Keratinocyte (primary cell): Measurements from ENCODE around the gene FOXF2. TPM values are rescaled to one million over a fixed set of nuclear protein-coding genes. Genes with fewer than 3 reads are reported as not detected.

Experiments used
- DNase-seq: peaks from one replicate; pipeline ENCODE4 v3.0.0-alpha.2; 2011; ENCODE audit warnings: low read depth, missing footprints, low spot score
- FAIRE-seq: peaks from 2 replicates; lab custom pipeline; 2011; peaks lifted over from hg19 to GRCh38; lab: Jason Lieb, UNC
- H2AFZ ChIP-seq: 2 replicates; pipeline ENCODE4 v1.6.0; 2012; ENCODE audit warnings: low read length, control low read depth, inconsistent platforms; ENCODE audit not compliant: control insufficient read depth
- H3K27ac ChIP-seq: 2 replicates; pipeline ENCODE4 v1.5.1; 2011; ENCODE audit warnings: low read length; ENCODE audit not compliant: control insufficient read depth, insufficient read depth
- H3K27me3 ChIP-seq: 3 replicates; pipeline ENCODE4 v1.6.0; 2011; ENCODE audit warnings: low read length; ENCODE audit not compliant: control insufficient read depth, insufficient read depth; ENCODE audit errors: extremely low read depth
- H3K36me3 ChIP-seq, 2 experiments: 2 replicates in 1 of 2; 3 replicates in 1 of 2; pipeline ENCODE4 v1.5.1; 2011; ENCODE audit warnings: low read length in 2 of 2, mild to moderate bottlenecking in 1 of 2; ENCODE audit not compliant: control insufficient read depth in 2 of 2, insufficient read depth in 2 of 2; ENCODE audit errors: extremely low read depth in 1 of 2
- H3K4me1 ChIP-seq: 3 replicates; pipeline ENCODE4 v1.5.1; 2011; ENCODE audit warnings: low read length; ENCODE audit not compliant: control insufficient read depth, insufficient read depth; ENCODE audit errors: extremely low read depth
- H3K4me2 ChIP-seq: 3 replicates; pipeline ENCODE4 v1.6.0; 2011; ENCODE audit warnings: low read depth, low read length; ENCODE audit not compliant: control insufficient read depth, insufficient read depth; ENCODE audit errors: extremely low read depth
- H3K4me3 ChIP-seq, 3 experiments: fragments of 200-600 bp in 1 of 3; sonication (generic) in 1 of 3; 2 replicates in 2 of 3; 3 replicates in 1 of 3; pipeline ENCODE4 v1.5.1; 2011 to 2016; ENCODE audit warnings: low read length in 3 of 3, mild to moderate bottlenecking in 3 of 3, control low read depth in 2 of 3, inconsistent platforms in 1 of 3, low read depth in 1 of 3, mixed read lengths in 1 of 3, mixed run types in 1 of 3, moderate library complexity in 1 of 3; ENCODE audit not compliant: control insufficient read depth in 2 of 3, insufficient read depth in 2 of 3; ENCODE audit errors: extremely low read depth in 1 of 3
- H3K79me2 ChIP-seq: 2 replicates; pipeline ENCODE4 v1.6.0; 2012; ENCODE audit warnings: low read length; ENCODE audit not compliant: control insufficient read depth, insufficient read depth
- H3K9ac ChIP-seq: 3 replicates; pipeline ENCODE4 v1.6.0; 2011; ENCODE audit warnings: low read length; ENCODE audit not compliant: control insufficient read depth, insufficient read depth; ENCODE audit errors: extremely low read depth
- H3K9me1 ChIP-seq: 3 replicates; pipeline ENCODE4 v1.6.0; 2011; ENCODE audit warnings: low read length; ENCODE audit not compliant: control insufficient read depth, insufficient read depth; ENCODE audit errors: extremely low read depth
- H3K9me3 ChIP-seq: 2 replicates; pipeline ENCODE4 v1.5.1; 2012; ENCODE audit warnings: low read depth, low read length; ENCODE audit not compliant: control insufficient read depth
- H4K20me1 ChIP-seq: 3 replicates; pipeline ENCODE4 v1.6.0; 2011; ENCODE audit warnings: low read length; ENCODE audit not compliant: control insufficient read depth, insufficient read depth; ENCODE audit errors: extremely low read depth
- EZH2 ChIP-seq: IDR thresholded peaks from one replicate; pipeline ENCODE4 v1.6.1; 2012; ENCODE audit warnings: inconsistent platforms, mild to moderate bottlenecking, low read length, moderate library complexity
- dilution Hi-C: fragments of 300-500 bp; cut with MboI; formaldehyde crosslinking; loops from one replicate; pipeline ENCODE4 v1.7.0; 2020; ENCODE audit warnings: low sequenced_read_pairs; ENCODE audit not compliant: extremely low pct_ligation_motif_present
- polyA plus RNA-seq, 5 experiments: library from polyadenylated mRNA; depleted of rRNA in 3 of 5; stranded (reverse) in 3 of 5; stranded (forward) in 1 of 5; unstranded in 1 of 5; fragments of >200 nt; gene quantifications; 1 replicate in 1 of 5; 2 replicates in 3 of 5; 3 replicates in 1 of 5; pipeline versions ENCODE4 v1.2.1 to v1.2.3, GENCODE V29; 2011 to 2012; ENCODE audit warnings: missing spikeins in 2 of 5, low read depth in 1 of 5, low replicate concordance in 1 of 5
- TF ChIP-seq, protein P1 (sequence below), 3 experiments: IDR thresholded peaks in 1 of 3; conservative IDR thresholded peaks in 1 of 3; optimal IDR thresholded peaks in 1 of 3; 2 replicates in 2 of 3; 3 replicates in 1 of 3; pipeline versions ENCODE3 to v1.5.1; 2011; ENCODE audit warnings: low read length in 3 of 3, mild to moderate bottlenecking in 3 of 3, moderate library complexity in 2 of 3, control low read depth in 1 of 3, inconsistent platforms in 1 of 3; ENCODE audit not compliant: insufficient read depth in 2 of 3; ENCODE audit errors: extremely low read depth in 1 of 3

FOXF2 gene
- polyA plus RNA-seq, 1 donor (not counting 4 experiments of a cell fraction or from before 2014, with no cell fraction given) = 0.34 TPM

DNA sequence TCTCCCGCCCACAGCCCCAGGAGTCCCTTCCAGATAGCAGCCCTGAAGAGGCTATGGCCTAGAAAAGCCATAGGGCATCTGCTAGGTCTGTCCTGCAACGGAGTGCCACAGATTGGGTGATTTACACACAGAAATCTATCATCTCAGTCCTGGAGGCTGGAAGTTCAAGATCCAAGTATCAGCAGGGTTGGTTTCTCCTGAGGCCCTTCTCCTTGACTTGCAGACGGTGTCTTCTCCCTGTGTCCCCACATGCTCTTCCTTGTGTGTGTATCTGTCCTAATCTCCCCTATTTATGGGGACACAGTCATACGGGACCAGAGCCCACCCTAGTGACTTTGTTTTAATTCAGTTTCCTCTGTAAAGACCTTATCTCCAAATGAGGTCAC is 15.3 kb downstream of the FOXF2 start:
- Histone ChIP-seq H2AFZ (no peak overlapping the region), H3K9ac (no peak overlapping the region), H3K79me2 (no peaks in the 10 kb centered on the region), H3K4me3 (no peak overlapping the region), H3K9me3 (no peaks in the 10 kb centered on the region), H3K27ac (no peak overlapping the region), H3K9me1 (no peaks in the 10 kb centered on the region), H4K20me1 (no peaks in the 10 kb centered on the region), H3K27me3 (peaks cover under 1% of the 10 kb centered on the region), H3K36me3 (no peaks in the 10 kb centered on the region), H3K4me1 (no peaks in the 10 kb centered on the region), H3K4me2 (no peak overlapping the region)
- DNase-seq (no peak), FAIRE-seq (no peak)
- dilution Hi-C loops = no loop called here
- TF ChIP-seq, protein P1, sequence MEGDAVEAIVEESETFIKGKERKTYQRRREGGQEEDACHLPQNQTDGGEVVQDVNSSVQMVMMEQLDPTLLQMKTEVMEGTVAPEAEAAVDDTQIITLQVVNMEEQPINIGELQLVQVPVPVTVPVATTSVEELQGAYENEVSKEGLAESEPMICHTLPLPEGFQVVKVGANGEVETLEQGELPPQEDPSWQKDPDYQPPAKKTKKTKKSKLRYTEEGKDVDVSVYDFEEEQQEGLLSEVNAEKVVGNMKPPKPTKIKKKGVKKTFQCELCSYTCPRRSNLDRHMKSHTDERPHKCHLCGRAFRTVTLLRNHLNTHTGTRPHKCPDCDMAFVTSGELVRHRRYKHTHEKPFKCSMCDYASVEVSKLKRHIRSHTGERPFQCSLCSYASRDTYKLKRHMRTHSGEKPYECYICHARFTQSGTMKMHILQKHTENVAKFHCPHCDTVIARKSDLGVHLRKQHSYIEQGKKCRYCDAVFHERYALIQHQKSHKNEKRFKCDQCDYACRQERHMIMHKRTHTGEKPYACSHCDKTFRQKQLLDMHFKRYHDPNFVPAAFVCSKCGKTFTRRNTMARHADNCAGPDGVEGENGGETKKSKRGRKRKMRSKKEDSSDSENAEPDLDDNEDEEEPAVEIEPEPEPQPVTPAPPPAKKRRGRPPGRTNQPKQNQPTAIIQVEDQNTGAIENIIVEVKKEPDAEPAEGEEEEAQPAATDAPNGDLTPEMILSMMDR (optimal IDR thresholded peaks at IDR 0.05 in 1 of 3, IDR thresholded peaks at IDR 0.05 in 1 of 3, conservative IDR thresholded peaks at IDR 0.05 in 1 of 3; ENCODE audit: extremely low read depth in 1 of 3, insufficient read depth in 2 of 3, low read length in 3 of 3) = no peak
- no peak for TF ChIP-seq EZH2

DNA sequence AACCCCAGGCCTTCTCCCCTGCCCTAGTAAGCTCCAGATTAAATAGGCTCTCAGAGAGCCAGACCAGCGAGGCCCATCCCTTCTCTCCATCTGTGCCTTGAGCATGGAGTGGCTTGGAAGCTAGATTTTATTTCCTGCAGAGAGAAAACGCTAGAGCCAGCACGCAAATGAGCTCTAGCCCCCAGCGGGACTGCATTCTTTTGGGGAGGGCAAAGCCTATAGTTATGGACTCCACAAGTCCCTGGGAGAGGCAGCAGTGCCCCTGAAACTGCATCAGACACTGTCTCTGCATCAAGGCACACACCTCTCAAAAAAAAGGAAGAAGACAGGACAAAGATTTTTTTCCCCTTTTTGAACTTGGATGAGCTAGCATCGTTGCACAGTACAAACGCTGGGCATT is 15.8 kb downstream of the FOXF2 start:
- TF ChIP-seq EZH2 = no peak
- TF ChIP-seq, protein P1 (optimal IDR thresholded peaks at IDR 0.05 in 1 of 3, IDR thresholded peaks at IDR 0.05 in 1 of 3, conservative IDR thresholded peaks at IDR 0.05 in 1 of 3; ENCODE audit: extremely low read depth in 1 of 3, insufficient read depth in 2 of 3, low read length in 3 of 3) = no peak
- Histone ChIP-seq H3K4me3 (no peak overlapping the region), H2AFZ (no peak overlapping the region), H3K36me3 (no peaks in the 10 kb centered on the region), H3K9me1 (no peaks in the 10 kb centered on the region), H3K27ac (no peak overlapping the region), H3K9me3 (no peaks in the 10 kb centered on the region), H4K20me1 (no peaks in the 10 kb centered on the region), H3K4me2 (no peak overlapping the region), H3K79me2 (no peaks in the 10 kb centered on the region), H3K27me3 (peaks cover 5% of the 10 kb centered on the region), H3K4me1 (no peaks in the 10 kb centered on the region), H3K9ac (no peak overlapping the region)
- FAIRE-seq = no peak
- dilution Hi-C loops = no loop called here
- DNase-seq = no peak
